Inflammatory macrophage treated with lipopolysaccharide for 1 hour (primary cell): Measurements from ENCODE around the gene UNKL.

ENCODE experiments used
- DNase-seq, 2 donors: peaks; one replicate each; pipeline ENCODE4 v3.0.0-alpha.2; 2020 to 2022

The UNKL gene

GRCh38 chr16:1414532-1415260 is at the start of gene UNKL:
TSS of gene UNKL (minus strand) at chr16:1414704. CDS start at chr16:1414691, 13 bp downstream.
- DNase-seq: peak; percentile 30 to 54

- DNase-seq: no peak
These were observed 46.6 kb upstream of the UNKL start for GRCh38 chr16:1461146-1461545.

- no peak for DNase-seq
These were observed 46.2 kb upstream of the UNKL start for GRCh38 chr16:1460602-1461138.

DNA sequence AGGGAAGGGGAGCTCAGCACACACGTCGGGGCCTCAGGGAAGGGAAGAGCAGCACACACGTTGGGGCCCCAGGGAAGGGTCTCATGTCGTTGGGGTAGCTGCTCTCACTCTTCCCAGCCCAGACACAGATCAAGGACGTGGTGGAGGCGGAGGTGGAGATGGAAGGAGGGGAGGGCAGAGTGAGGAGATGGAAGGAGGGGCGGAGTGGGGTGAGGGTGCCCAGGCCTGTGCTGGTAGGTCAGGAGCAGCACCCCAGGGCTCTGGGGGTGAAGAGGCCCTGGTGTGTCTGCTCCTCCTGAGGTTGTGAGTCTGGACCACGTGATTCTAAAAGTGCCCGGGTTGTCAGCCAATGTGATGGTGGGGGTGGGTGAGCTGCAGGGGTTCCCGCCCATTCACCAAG is 45.5 kb upstream of the UNKL start:
- DNase-seq: no peak

DNA sequence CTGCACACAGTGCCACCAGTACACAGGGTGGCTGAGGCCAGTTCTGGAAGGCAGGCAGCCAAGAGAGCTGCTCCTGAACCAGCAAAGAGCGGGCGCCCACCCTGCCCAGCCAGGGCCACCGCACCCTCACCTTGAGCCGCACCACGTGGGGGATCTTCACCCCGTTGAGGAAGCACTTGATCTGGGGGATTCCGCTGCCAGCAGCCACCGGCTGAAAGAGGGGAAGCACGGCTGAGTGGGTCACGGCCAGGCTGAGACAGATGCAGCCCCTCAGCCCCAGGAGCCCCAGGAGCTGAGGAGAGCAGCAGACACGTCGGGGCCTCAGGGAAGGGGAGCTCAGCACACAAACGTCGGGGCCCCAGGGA is 44.5 kb upstream of the UNKL start:
- DNase-seq: peak in 1 of 2 donors; percentile 27

DNA sequence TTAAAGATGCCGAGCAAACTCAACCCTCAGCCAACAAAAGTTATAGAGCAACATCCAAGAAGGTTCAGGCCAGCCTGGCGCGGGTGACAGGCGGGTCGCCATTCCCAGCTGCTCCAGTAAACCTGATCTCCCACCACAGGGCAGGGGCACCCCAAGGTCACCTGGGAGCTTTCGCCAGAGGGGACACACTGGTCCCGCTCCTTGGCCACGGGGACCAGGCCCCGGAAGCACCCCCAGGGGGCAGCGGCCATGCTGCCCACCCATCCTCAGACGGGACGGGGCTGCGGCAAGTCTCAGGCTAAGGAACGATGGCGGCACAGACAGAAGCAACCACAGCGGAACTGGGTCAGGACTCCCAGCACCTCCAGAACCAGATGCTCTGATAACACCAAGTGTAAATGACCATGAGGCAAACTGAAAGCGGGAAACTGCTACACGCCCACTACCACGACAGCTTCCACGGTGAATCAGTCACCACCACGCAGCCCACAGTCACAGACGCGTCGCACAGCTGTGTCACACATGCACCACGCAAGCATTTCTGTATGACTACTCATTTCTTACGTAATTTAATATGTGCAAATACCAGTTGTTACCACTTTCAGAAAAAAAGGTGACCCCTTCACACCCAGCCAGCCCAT is 44.0 kb upstream of the UNKL start:
- peak; percentile 58 to 85 for DNase-seq

DNA sequence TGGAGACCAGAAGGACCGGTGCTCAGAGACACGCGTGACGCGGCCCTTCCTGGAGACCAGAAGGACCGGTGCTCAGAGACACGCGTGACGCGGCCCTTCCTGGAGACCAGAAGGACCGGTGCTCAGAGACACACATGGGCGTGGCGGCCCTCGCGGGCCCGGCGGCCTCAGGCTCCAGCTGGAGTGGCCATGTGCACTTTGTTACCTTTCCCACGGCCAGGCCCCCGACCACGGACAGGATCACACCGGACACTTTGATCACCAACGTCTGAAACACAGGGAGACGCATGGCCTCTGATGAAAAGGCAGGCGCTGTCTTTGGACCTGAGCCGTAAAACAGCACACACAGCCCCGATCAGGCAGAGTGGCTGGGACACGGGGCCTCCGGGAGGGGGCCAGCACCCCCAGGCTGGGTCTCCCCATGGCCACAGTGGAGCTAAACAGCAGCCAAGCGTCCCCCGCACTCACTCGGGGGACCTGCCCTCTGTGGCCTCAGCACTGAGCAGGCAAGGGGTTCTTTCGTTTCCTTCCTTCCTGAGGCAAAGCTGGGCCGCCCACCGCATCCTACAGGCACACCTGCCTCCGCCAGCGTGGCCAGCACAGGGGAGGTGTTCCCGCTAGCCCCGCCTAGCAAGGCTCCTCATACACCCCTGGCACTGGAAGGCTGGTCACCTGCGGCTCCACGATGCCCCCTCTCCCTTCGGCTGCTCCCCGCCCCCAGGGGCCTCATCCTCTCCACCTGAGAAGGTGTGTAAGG is 43.2 kb upstream of the UNKL start:
- no peak for DNase-seq

GRCh38 chr16:1456951-1457350 is 42.4 kb upstream of the UNKL start:
- DNase-seq: no peak

DNA sequence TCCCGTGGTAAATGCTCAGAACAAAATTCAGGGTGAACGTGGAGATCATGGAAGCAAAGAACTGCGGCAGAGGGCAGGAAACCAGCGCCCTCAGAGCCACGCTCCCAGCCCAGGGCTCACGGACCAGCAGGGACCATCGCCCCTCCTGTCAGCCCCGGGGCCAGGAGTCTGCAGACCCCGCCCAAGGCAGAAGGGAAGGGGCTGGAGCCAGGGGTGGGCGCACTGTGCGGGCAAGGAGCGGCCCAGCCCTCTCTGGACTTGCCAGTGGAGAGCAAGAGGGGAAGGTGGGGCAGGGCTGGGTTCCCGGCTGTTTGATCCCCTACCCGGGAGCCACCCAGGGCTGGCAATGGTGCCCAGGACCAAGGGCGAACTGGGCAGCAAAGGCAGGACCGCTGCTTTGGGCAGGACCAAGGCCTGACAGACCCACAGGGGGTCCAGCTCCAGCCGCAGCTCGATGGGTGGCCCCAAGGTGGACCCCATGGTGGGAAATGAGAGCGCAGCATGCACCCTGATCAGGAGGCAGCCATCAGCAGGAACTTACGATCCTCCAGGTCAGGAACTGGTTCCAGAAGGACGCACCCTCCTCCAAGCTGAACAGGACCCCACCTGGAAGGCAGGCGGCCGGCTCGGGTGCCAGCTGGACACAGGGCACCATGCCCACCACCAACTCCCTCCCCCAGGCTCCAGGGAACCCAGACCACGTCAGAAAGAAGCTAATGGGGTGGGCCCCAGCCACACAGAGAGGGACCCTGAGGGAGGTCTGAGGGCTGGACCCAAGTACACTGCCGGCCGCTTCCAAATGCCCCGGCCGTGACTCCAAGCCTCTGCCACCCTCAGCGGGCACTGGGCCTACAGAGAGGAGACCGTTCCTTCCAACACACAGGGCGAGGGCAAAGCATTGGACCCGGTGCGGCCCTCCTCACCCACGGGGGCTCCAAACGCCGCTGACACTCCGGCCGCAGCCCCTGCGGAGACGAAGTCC is 41.0 kb upstream of the UNKL start:
- DNase-seq: no peak

- no peak for DNase-seq
These were observed 40.1 kb upstream of the UNKL start for GRCh38 chr16:1454561-1454960.

GRCh38 chr16:1453316-1453715 is 38.8 kb upstream of the UNKL start:
- no peak for DNase-seq

GRCh38 chr16:1452530-1452929 is 38.0 kb upstream of the UNKL start:
- no peak for DNase-seq

DNA sequence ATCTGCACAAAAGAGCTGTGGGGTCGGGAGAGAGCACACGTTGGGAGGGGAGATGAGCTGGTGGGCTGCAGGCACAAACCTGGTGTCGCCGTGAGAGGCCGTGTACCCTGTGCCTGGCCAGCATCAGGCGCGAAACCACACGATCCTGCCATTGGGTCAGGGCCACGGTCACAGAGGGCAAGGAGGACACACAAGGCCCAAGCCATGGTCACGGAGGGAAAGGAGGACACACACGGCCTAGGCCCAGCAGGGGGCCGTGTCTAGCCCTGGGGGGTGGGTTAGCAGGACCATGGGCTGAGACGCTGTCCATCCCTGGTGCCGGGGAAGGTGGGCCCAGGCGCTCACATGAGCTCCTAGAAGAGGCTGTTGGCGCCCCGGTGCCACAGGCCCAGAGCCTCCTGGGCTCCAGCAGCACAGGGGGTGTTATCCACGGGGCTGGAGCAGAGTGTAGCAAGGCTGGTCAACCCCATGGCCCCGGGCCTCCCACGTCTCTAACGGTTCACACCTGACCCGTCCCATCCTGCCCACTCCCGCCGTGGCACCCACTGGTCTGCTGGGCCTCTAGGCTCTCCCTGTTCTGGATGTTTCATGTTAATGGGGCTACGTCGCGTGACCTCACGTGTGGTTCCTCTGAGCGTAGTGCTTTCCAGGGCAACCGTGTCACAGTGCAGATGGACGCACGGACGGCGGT is 37.3 kb upstream of the UNKL start:
- no peak for DNase-seq

DNA sequence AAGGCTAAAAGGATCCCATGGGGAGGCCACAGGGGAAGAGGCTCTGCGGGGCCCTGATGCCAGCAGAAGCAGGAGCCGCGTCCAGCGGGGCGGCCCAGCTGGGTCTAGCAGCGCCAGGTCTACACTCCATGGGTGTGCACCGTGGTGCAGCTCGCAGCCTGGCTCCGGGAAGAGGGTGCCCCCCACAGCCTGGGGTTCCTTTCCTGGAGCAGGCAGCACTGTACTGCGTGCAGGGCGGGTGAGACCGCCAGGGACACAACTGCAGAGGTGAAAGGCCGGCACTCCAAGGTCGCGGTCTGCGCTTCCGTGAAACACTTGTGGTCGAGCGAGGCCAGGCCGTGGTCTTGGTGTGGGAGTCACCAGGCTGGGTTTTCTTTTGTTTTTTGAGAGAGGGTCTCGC is 36.3 kb upstream of the UNKL start:
- DNase-seq: no peak

- no peak for DNase-seq
These were observed 35.7 kb upstream of the UNKL start for GRCh38 chr16:1450218-1450617.

GRCh38 chr16:1449201-1449788 is 34.8 kb upstream of the UNKL start:
- no peak for DNase-seq

GRCh38 chr16:1448536-1449116 is 34.1 kb upstream of the UNKL start:
- no peak for DNase-seq

- no peak for DNase-seq
These were observed 33.5 kb upstream of the UNKL start for GRCh38 chr16:1447965-1448364.

- no peak for DNase-seq
These were observed 32.0 kb upstream of the UNKL start for GRCh38 chr16:1446296-1447080.

DNA sequence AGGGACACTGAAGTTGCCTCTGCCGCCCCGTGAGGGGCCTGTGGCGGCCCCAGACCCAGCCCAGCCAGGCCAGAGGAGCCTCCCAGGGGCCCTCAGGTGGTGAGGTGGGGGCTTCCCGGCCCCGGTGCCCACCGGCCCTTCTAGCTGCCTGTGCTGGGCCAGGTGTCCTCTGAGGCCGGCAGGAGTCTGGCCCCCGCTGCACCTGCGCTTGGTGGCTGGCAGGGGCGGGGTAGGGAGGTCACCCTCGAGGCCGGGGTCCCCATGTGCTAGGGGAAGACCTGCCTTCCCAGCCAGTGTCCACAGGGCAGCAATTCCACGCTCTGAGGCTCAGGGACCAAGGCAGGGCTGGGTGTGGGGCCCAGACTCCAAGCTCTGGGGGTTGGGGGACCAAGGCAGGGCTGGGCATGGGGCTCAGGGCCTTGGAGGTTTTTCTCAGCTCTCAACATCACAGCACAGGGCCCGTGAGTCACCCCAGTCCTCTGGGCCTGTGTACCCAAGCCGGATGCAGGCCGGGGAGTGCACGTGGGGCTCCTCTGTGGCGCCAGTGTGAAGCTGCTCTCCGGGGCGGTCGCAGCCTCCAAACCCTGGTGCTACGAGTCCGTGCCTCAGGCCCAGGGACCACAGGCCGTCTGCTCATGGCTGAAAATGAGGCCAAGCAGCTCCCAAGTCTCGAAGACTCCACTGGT is 31.2 kb upstream of the UNKL start:
- no peak for DNase-seq
